GM12873 (cell line): ENCODE data around the gene STK31.
A peak's percentile ranks its signal among the peaks of the same experiment; 100 is the strongest.

Experiments used
- CTCF ChIP-seq: IDR thresholded peaks from 2 replicates; pipeline ENCODE4 v1.5.1; 2012; ENCODE audit warnings: low read depth, mild to moderate bottlenecking, moderate library complexity, low read length, control low read depth; ENCODE audit not compliant: insufficient read depth; ENCODE audit errors: missing control alignments

STK31 gene

GRCh38 chr7:23791721-23792120 lies 81.7 kb downstream of the STK31 start:
- no peak for TF ChIP-seq CTCF

DNA sequence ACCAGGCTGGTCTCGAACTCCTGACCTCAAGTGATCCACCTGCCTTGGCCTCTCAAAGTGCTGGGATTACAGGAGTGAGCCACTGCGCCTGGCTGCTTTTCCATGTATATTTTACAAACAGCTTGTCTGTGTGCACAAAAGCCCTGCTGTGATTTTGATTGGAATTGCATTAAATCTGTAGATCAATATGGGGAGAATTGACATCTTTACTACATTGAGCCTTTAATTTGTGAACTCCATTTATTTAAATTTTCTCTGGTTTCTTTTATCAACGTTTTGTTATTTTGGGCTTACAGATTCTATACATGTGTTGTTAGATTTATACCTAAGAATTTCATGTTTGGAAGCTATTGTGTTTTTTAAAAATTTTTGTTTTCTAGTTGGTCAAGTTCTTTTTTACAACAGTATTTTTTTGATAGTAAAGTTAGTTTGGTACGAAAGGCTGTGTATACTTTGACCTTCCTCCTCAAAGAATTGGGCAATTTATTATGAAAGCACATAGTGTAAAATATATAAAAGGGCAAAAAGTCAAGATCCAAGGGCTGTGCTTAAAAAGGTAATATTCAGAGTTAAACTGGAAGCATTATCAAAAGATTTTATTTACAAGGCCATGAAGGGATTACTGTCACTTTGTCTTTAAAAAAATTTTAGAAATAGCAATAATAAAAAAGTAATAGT lies 92.8 kb downstream of the STK31 start:
- no peak for TF ChIP-seq CTCF

DNA sequence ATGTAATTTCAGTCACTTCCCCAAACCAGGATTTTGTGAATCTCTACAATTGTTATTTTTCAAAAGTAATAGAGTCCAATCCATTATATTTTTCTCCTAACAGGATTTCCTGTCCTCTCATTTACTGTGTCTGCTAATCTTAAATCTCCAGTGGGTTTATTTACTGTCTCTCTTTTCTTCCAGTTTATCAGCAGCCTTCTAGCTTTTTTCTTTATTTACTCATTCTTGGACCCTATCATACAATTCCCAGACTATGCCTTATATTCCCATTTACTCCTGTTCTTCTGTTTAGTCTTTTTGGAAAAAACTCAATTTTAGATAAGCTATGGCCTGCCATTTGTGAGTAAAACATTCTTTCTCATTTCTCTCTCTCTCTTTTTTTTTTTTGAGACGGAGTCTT lies 94.7 kb downstream of the STK31 start:
- TF ChIP-seq CTCF = no peak

DNA sequence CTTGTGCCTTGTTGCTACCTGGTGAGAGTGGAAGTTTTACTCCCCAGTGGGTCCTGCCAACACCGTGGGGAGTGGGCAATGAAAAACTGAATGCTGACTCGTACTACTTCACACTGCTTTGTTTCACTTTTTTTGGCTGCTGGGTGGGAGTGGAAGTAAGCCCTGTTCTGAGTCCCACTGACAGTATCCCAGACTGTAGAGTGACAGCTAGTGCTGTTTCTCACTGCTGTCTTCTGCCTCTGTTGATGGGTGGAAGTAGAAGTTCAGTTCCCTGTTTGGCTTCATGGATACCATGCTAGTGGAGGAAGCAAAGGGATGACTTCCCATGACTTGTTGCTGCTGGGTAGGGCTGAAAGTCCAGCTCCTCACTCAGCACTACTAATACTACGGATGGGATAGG lies 98.4 kb downstream of the STK31 start:
- no peak for TF ChIP-seq CTCF

DNA sequence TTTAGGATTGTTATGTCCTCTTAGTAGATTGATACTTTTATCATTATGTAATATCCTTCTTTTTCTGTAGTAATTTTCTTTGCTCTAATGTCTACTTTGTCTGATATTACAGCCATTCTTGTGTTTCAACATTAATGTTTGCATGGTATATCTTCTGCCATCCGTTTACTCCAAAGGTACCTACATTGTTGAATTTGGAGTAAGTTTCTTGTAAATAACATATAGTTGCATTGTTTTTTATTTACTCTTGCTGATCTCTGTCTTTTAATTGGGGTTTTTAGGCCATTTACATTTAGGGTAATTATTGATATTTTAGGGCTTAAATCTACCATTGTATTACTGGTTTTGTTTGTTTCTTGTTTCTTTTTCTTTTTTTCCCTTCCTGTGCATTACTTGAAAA lies 100.1 kb downstream of the STK31 start:
- no peak for TF ChIP-seq CTCF

- TF ChIP-seq CTCF = peak; percentile 53
Measured at GRCh38 chr7:23811540-23811939, 101.5 kb downstream of the STK31 start.

DNA sequence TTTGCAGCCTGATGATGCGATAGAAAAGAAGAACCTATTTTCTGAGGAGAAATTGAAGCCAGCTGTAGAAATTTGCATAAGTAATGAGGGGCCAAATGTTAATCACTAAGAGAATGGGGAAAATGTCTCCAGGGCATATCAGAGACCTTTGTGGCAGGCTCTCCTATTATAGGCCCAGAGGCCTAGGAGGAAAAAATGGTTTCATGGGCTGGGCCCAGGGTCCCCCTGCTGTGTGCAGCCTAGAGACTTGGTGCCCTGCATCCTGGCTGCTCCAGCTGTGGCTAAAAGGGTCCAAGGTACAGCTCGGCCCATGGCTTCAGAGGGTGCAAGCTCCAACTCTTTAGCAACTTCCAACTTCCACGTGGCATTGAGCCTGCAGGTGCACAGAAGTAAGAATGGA lies 123.4 kb downstream of the STK31 start:
- no peak for TF ChIP-seq CTCF
